Ishikawa (cell line): ENCODE data around the gene FDX2.

Source experiments
- MAX ChIP-seq: IDR thresholded peaks from 2 replicates; pipeline ENCODE4 v1.6.1; 2012
- TAF1 ChIP-seq: IDR thresholded peaks from 2 replicates; pipeline ENCODE4 v1.6.1; 2012; ENCODE audit warnings: low read depth, mild to moderate bottlenecking

DNA sequence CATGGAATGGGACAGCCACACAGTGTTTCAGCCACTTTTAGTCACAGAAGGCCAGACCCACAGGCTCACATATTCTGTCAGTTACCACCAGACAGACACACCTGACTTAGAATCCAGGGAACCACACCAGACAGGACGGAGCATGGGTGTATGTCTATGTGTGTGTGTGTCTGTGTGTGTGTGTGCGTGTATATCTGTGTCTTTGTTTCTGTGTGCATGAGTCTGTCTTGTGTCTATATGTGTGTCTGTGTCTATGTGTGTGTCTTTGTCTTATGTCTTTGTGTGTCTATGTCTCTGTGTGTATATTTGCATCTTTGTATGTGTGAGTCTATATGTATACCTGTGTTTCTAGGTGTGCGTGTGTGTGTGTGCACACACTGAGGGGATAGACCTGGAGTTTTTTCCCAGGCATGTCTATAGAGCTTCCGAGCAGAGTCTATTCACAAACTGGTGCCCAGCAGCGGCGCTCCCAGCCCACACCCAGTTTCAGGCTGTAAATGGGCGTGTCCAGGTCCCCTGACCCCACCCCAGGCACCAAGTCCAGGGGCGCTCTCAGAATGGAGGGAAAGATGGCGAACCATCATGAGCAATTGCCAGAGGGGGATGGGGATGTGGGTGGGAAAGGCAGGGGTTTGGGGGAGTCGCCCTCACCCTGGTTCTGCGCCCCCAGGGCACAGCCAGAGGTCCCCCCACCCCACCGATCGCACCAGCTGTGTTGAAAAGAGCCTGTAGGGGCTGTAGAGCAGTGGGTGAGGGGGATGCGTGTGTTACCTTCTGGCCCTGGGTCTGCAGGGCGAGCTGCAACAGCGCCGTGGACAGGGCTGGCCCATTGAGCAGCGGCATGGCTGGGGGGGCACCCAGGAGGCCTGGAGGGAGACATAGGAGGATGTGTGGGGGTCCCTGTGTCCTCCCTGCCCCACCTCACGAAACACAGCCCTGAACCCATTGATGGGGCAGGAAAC is 6.3 kb upstream of the FDX2 start:
- TF ChIP-seq MAX (no peak), TAF1 (no peak)
